Activated CD8-positive, alpha-beta T cell treated with anti-CD3 and anti-CD28 coated beads for 36 hours (primary cell): ENCODE measurements around the gene RHEB. TPM values are rescaled to one million over a fixed set of nuclear protein-coding genes. Genes with fewer than 3 reads are reported as not detected.

Source experiments
- ATAC-seq: fragments of 200-7000 bp; cut with Tn5 transposase; one replicate; pipeline ENCODE4 v1.10.0; 2021; ENCODE audit warnings: mild to moderate bottlenecking, moderate library complexity
- CTCF ChIA-PET: fragments of 350-600 bp; sonication (Branson Sonifier 250); formaldehyde crosslinking; loops from one replicate; lab custom pipeline; 2021; ENCODE audit warnings: antibody characterized with exemption; lab: Charles Lee
- POLR2A ChIA-PET: fragments of 350-600 bp; sonication (Branson Sonifier 250); formaldehyde crosslinking; loops from one replicate; lab custom pipeline; 2021; ENCODE audit warnings: antibody characterized with exemption; lab: Charles Lee
- DNase-seq: peaks from one replicate; pipeline ENCODE4 v3.0.0-alpha.2; 2020
- H3K27ac Mint-ChIP-seq: one replicate; pipeline ENCODE4 v1.8.0; 2021; ENCODE audit warnings: mild to moderate bottlenecking, mixed read lengths
- H3K27me3 Mint-ChIP-seq: one replicate; pipeline ENCODE4 v1.8.0; 2021; ENCODE audit warnings: mixed read lengths
- H3K36me3 Mint-ChIP-seq: one replicate; pipeline ENCODE4 v1.8.0; 2021; ENCODE audit warnings: low read depth, mixed read lengths
- H3K4me1 Mint-ChIP-seq: one replicate; pipeline ENCODE4 v1.8.0; 2021; ENCODE audit warnings: low read depth, mixed read lengths
- H3K4me3 Mint-ChIP-seq: one replicate; pipeline ENCODE4 v1.8.0; 2021; ENCODE audit warnings: mild to moderate bottlenecking, moderate library complexity, mixed read lengths
- H3K9me3 Mint-ChIP-seq: one replicate; pipeline ENCODE4 v1.8.0; 2021; ENCODE audit warnings: mixed read lengths
- CTCF ChIP-seq: fragments of 200-600 bp; IDR thresholded peaks from one replicate; pipeline ENCODE4 v1.8.0; 2022; ENCODE audit warnings: antibody characterized with exemption, mild to moderate bottlenecking
- intact Hi-C: fragments of 100-400 bp; cut with micrococcal nuclease; formaldehyde crosslinking; loops from one replicate; pipeline ENCODE4 v1.10.0; 2022
- total RNA-seq, 2 experiments: library from RNA; stranded (reverse); gene quantifications; one replicate each; pipeline ENCODE4 v1.2.3, GENCODE V29; 2021

RHEB gene
- total RNA-seq, 2 experiments from 2014 or later: 42.0 to 42.6 TPM

- ChIA-PET POLR2A (no interaction called here), CTCF (interaction anchor here (1.0 to 6.8 kb wide), 4 partner anchors 10 to 122 kb away, joined by 3 to 51 read pairs (median 8); no protein-coding TSS in a partner anchor)
- no peaks in the 10 kb centered on the region for H3K36me3 Mint-ChIP-seq
- ATAC-seq (no peak), DNase-seq (no peak)
- peaks cover 37% of the 10 kb centered on the region for H3K4me1 Mint-ChIP-seq
- no peak for TF ChIP-seq CTCF
- intact Hi-C loops: no loop called here
- no peaks in the 10 kb centered on the region for H3K9me3 Mint-ChIP-seq
- peak overlapping the region; percentile 84 for H3K27ac Mint-ChIP-seq
- no peak overlapping the region for H3K4me3 Mint-ChIP-seq
- H3K27me3 Mint-ChIP-seq: no peaks in the 10 kb centered on the region
Measured at GRCh38 chr7:151433721-151434400, 85.8 kb downstream of the RHEB start.

- peaks cover 44% of the 10 kb centered on the region for H3K4me1 Mint-ChIP-seq
- CTCF ChIA-PET: interaction anchor here (1.8 to 6.8 kb wide), 3 partner anchors 11 to 64 kb away, joined by 6 to 51 read pairs (median 9); no protein-coding TSS in a partner anchor
- intact Hi-C loops: no loop called here
Measured at GRCh38 chr7:151432658-151433521, 86.8 kb downstream of the RHEB start.

GRCh38 chr7:151431768-151432311 is 87.9 kb downstream of the RHEB start:
- no peaks in the 10 kb centered on the region for H3K27me3 Mint-ChIP-seq
- ChIA-PET POLR2A (interaction anchor here (0.6 to 2.4 kb wide), 2 partner anchors 9 to 12 kb away, joined by 3 to 12 read pairs; partner anchors contain the start of gene CRYGN), CTCF (interaction anchor here (1.1 to 6.8 kb wide), 3 partner anchors 17 to 63 kb away, joined by 4 to 51 read pairs (median 9); no protein-coding TSS in a partner anchor)
- H3K9me3 Mint-ChIP-seq: no peaks in the 10 kb centered on the region
- peaks cover 51% of the 10 kb centered on the region for H3K4me1 Mint-ChIP-seq
- ATAC-seq: no peak
- TF ChIP-seq CTCF: no peak
- H3K4me3 Mint-ChIP-seq: no peak overlapping the region
- H3K36me3 Mint-ChIP-seq: no peaks in the 10 kb centered on the region
- no peak for DNase-seq
- no peak overlapping the region for H3K27ac Mint-ChIP-seq
- intact Hi-C loops: no loop called here

More at GRCh38 chr7:151432658-151433521, 86.8 kb downstream of the RHEB start:
- H3K4me3 Mint-ChIP-seq: peak overlapping the region; percentile 43
- peak overlapping the region; percentile 84 for H3K27ac Mint-ChIP-seq
- DNase-seq: peak; percentile 88
- POLR2A ChIA-PET: interaction anchor here (0.9 kb wide), 1 partner anchor 22 kb away, joined by 3 read pairs; no protein-coding TSS in a partner anchor
- no peaks in the 10 kb centered on the region for H3K36me3 Mint-ChIP-seq
- ATAC-seq: peak; percentile 96
- H3K27me3 Mint-ChIP-seq: no peaks in the 10 kb centered on the region
- no peaks in the 10 kb centered on the region for H3K9me3 Mint-ChIP-seq
- peak; percentile 69 for TF ChIP-seq CTCF

GRCh38 chr7:151431281-151431767 is 88.4 kb downstream of the RHEB start:
- TF ChIP-seq CTCF: no peak
- ChIA-PET CTCF (interaction anchor here (1.1 kb wide), 1 partner anchor 17 kb away, joined by 4 read pairs; no protein-coding TSS in a partner anchor), POLR2A (interaction anchor here (2.4 kb wide), 1 partner anchor 10 kb away, joined by 12 read pairs; the partner anchor contains the start of gene CRYGN)
- DNase-seq (no peak), ATAC-seq (no peak)
- intact Hi-C loops: no loop called here
- Mint-ChIP-seq H3K9me3 (no peaks in the 10 kb centered on the region), H3K36me3 (no peaks in the 10 kb centered on the region), H3K27ac (no peak overlapping the region), H3K4me3 (no peak overlapping the region), H3K27me3 (no peaks in the 10 kb centered on the region), H3K4me1 (peaks cover 52% of the 10 kb centered on the region)
